Suppressor macrophage treated with lipopolysaccharide for 1 hour (primary cell): Measurements from ENCODE around the gene LNPK.
A peak's percentile ranks its signal among the peaks of the same experiment; 100 is the strongest.
"Not testable (repeated sequence)": the region's sequence is repeated elsewhere in the genome, so short reads cannot be mapped to it uniquely, and the experiment has no call there.

ENCODE experiments used
- DNase-seq, 3 donors: peaks; one replicate each; pipeline ENCODE4 v3.0.0-alpha.2; 2020 to 2022

Gene LNPK, protein sequence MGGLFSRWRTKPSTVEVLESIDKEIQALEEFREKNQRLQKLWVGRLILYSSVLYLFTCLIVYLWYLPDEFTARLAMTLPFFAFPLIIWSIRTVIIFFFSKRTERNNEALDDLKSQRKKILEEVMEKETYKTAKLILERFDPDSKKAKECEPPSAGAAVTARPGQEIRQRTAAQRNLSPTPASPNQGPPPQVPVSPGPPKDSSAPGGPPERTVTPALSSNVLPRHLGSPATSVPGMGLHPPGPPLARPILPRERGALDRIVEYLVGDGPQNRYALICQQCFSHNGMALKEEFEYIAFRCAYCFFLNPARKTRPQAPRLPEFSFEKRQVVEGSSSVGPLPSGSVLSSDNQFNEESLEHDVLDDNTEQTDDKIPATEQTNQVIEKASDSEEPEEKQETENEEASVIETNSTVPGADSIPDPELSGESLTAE

DNA sequence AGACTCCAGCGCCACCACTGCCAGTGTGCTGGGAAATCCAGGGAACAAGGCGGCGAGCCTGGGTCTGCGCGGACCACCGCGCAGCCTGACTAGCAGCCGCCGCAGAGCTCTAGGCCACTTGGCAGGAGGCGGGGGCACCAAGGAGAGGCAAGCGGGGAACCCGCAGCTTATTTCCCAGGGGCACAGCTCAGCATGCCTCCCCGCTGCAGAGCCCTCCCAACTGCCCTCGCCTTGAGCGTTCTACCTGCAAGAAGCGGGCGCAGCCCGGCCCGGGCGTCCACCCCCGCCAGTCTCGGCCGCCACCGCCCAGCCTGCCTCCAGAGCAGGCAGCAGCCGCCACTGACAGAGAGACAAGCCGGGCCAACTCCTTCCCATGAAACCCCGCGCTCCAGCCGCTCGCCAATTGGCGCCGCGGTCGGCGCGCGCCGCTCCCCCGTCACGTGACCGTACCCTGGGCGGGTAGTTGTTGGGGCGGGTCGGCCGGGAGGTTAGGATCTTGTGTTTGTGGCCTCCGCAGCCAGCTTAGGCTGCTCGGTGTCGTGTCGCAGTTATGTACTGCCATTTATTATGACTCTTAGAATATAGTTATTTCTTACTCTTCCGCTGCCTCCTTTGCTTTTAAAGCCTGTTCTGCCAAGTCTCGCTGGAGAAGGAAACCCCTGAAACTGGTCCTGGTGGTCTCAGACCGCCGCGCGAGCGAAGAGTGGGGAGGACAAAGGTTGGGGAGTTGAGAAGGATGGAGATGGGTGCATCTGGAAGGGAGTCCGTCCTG lies at the start of gene LNPK:
LNPK (minus strand) TSS at position 352 of the 772 bp plus-strand sequence. CDS start 6,683 bp downstream, outside the sequence.
- DNase-seq, result peak; percentile 91 to 97 (median 96)

DNA sequence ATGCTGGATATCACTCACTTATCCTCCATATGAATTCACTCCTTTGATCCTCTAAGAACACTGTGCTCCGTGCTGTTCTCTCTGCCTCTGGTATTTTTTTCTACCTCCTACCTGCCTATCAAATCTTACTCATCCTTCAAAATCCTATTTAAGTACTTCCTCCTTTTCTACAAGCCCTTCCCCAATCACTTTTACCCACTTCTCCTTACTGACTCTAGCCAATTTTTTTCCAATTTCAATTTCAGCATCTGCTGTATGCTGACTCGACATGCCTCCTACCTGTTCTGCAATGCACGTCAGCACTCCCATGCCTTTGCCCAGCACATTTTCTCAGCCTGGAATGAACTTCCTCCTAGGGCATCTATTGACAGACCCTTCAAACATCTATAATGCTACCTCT lies 37.3 kb upstream of the LNPK start:
- DNase-seq, result peak; percentile 16 to 38 (median 25)

DNA sequence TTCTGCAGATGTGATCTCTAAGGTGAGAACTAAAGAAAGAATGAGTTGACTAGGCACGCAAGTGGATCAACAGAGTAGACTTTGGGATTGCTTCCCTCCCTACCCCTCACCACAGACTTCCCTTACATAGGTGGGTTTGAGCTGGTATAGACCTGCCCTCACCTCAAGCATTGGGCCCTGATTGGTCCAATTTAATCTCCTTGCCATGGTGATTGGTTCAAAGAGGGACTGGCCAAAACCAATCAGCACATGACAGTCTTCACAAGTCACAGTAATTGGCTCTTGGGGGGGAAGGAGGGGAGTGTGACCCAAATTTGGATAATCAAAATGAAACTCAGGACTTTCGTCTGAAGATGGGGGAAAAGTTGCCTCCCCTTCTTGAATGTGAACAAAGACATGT lies 36.6 kb upstream of the LNPK start:
- DNase-seq, result no peak

DNA sequence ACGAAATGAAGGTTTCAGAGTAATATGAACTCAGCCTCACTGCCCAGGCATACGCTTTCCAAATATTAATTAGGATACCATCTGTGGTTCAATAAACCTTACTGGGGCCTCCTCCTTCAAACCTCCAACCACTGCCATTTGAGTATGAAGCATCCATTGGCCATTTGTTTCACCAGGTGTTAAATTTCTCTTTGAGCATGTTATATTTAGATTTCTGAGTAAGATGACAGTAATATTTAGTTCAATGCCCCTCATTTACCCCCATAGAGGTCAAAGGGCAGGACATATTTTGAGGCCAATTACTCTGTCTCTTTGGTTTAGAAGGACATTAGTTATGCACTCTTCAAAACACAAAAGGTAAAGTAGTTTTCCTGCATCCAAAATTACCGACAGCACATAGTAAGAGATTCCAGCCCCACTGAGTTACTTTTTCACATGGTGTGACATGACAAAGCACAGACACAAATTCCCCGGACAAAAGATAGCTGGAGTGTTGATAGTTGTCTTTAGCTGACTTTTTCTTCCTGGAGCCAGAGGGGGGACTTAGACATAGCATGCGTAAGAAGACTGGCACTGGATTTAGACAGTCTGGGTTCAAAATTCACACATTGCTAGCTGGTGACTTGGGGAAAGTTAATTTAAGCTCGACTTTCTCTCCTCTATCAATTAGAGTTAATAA lies 33.1 kb upstream of the LNPK start:
- no peak for DNase-seq

DNA sequence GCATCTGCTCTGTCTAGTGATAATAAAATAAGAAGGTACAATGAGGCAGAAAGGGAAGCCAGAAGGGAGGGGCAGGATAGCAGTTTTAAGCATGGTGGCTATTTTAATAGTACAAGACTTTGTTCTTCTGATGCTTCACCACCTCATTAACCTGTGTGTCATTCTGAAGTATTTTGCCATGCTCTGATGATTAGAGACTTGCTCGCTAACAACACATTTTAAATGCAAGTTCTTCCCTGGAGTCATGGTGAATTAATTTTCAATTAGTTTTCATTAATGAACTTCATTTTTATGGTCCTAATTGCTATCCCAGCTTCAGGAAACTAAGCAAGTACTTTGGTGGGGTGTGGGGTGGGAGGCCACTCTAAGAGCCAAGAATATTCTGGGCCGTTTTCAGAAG lies 25.7 kb upstream of the LNPK start:
- no peak for DNase-seq

DNA sequence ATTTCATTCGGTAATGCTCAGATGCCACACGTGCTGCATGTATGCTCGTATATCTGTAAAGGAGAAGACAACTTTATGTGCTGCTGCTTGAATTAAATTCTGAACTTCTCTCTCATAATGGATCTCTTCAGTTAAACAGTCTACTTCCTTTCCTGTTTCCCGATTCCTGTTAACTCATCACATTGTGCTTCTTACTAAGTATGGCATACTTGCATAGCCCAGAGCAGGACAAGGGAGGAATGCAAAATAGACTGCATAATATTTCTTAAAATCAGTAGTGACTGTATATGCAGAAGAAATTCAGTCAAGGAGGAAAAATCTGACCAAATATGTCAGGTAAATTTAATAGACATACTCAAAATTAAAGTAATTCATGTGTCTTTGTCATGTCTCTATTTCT lies 23.9 kb upstream of the LNPK start:
- DNase-seq, result no peak

DNA sequence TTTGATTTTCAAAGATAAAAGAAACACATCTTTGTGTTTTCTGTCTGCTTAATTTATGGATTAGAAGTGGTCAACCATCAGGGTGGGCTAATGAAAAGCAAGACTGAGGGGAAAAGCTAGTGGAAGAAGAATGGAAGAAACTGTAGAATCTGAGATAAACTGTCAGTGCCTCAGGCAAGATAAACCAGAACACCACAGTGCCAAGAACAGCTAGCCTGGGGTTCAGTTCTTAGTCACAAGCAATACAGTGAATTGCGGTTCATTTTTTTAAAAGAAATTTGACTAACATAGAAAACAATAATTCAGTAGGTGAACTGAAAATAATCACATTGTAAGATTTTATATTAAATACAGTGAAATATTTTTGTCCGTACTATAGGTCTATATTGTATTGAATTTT lies 22.0 kb upstream of the LNPK start:
- DNase-seq, result no peak

DNA sequence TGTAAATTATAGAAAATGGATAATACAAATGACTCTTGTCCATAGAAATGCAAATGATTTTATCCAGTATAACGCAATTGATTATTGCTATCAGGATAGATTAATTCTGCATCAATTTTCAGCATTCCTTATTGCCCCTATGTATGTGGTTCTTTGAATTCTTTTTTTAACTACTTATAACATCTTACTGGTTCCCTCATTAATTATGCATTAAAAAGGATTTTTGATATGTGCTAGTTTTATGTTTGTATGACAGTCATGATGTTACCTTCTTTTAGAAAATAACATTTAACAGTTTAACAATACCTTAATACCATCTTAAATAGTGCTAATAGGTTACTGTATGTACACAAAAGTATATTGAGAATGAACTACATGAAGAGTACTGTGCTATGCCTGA lies 20.0 kb upstream of the LNPK start:
- no peak for DNase-seq

DNA sequence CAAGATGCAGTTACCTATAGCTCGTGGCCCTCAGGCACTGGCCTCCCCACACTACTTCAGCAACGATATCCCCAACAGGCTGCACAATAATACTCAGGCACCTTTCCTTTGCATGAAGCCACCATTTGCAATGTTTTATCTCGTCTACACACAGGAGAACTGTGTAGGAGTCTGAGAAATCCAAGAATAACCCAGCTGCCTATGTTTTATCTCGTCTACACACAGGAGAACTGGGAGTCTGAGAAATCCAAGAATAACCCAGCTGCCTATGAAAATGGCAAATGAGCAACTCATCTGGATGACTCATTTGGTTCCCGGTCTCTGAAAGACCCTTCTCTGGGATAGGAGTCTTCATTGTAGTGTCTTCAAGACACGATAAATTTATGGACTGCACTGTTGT lies 18.3 kb upstream of the LNPK start:
- DNase-seq, result no peak

DNA sequence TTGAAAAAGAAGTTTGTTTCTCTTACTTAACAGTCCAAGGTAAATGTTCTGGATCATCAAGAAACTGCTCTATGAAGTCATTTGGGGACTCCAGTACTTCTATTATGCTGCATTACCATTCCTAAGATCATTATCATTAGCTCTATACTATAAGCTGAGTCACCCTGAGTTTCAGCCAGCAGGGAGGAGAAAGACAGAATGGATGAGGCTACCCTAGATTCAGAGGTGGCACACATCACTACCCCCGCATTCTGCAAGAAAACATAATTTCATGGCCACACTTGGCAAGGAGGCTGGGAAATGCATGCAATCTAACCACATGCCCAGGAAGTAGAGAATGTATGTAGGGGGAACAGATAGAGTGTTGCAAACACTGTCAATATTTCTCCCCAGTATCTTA lies 16.6 kb upstream of the LNPK start:
- DNase-seq, result no peak

DNA sequence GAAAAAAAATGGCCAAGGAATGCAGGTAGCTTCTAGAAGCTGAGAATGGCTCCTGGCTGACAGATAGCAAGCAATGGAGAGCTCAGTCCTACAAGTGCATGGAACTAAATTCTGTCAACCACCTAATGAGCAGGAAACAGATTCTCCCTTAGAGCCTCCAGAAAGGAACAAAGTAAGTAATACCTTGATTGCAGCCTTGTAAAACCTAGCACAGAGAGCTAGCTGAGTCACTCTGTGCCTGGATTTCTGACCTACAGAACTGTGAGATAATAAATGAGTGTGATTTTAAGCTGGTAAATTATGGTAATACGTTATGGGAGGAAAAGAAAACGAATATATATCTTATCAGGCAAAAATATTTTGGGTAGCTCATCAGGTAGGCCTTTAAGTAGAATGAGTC lies 7.4 kb upstream of the LNPK start:
- no peak for DNase-seq

DNA sequence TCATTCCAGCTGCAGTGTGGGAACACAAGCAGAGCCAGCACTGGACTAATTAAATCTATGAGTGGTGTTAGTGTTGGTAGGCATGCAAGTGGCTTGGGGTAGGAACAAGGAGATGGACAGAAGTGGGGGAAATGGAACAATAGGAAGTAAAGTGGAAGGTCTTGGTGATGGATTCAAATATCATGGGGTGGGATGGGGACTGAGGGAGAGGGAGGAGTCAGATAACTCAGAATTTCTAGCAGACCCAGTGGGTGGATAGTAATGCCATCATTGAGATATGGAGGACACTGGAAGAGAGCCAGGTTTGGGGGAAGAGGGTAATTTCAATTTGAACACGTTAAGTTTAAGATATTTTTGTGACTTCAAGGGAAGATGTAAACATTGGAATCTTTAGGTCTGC lies 2.9 kb upstream of the LNPK start:
- DNase-seq, result no peak

DNA sequence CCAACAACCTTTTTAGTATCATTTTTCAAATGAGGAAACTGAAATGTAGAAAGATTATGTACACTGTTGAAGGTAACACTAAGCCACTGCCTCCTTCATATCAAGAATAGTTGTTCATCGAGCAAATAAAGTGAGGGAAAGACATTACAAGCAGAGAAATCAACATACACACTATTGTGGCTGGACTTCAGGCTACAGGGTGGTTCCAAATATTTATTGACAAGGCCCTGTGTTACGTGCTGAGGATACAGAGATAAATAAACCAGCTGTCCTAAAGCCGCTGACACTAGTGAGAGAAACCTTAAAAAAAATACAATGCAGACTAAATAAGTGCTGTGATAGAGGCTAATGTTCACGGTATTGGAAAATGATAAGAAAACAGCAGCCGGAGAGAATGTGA lies 1.9 kb upstream of the LNPK start:
- DNase-seq, result no peak

DNA sequence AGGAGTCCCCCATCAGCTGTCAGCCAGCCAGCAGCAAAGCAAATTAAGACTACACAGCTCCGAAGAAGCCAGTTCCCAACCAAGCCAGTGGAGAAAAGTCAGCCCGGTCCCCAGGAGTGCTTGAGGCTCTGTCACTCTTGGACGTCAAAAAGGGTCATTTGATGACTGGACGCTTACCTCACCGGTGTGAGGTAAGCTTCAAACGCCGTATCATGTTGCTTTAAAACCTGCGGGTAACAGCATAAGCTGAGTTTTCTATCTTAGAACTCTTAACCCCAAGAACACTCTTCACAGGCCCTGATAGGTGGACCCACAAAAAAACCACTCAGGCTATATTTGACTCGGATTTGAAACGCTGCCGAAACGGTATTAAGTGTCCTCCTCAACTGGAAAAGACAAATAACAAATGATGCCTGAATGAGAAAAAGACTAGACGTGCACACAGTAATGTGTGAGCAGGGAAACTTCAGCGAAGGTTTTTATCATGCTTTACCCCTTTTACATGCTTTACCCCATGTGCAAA lies 682 bp upstream of the LNPK start:
- peak; percentile 15 to 28 (median 26) for DNase-seq

DNA sequence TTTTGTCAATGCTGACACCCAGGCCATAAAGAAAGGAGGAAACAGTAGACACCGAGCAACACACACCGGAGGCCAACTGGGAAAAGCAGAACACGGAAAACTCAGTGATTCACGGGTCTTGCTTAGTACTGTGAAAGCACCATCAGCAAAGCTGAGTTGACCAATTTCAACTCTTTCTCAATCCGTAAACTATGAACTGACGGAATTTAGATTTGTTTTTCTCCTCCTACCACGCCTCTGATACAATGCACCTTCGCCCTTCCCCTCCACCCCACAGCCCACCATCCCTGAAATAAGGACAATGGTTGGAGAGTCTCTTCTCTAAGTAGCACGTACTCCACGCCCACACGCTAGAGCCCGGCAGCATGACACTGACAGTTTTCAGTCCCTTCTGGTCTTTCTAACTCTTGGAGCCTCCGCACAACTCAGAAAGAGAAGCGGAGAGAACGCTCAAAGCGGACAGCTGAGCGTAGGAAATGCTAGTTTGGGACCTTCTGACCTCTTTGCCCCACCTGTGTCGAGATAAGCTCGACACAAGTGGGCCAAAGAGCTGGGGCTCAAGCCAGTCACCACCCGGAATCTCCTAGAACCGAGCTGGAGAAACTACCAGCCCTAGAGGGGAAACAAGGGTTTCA lies 669 bp downstream of the LNPK start:
- peak; percentile 78 to 89 (median 86) for DNase-seq

DNA sequence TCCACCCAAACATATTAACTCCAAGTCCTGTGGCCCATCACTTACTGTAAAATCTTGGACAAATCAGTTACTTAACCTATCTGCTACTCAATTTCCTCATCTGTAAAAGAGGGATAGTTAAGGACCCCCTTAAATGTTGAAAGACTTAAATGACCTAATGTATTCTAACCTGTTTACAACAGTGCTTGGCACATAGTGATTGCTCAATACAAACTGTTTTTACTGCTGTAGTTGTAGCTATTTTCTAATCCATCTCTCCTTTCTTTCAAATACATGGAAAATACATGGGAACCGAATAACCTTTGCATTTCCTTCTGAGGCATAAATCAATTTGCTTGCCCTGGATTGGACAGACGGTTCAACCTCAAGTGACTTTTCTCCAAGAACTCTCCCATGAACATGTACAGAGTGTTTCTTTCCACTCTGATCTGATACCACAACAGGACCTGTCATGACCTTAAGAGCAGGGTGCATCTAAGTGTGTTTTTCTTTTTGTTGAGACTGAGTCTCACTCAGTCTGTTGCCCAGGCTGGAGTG lies 2.7 kb downstream of the LNPK start:
- no peak for DNase-seq

DNA sequence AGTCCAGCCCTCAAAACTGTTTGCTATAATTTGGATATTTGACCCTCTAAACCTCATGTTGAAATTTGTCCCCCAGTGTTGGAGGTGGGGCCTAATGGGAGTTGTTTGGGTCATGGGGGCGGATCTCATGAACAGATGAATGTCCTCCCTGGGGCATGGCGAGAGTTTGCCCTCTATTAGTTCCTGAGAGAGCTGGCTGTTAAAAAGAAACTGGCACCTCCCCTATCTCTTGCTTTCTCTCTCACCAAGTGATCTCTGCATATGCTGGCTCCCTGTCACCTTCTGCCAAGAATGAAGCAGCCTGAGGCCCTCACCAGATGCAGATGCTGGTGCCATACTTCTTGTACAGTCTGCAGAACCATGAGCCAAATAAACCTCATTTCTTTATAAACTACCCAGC lies 12.0 kb downstream of the LNPK start:
- DNase-seq, result no peak

DNA sequence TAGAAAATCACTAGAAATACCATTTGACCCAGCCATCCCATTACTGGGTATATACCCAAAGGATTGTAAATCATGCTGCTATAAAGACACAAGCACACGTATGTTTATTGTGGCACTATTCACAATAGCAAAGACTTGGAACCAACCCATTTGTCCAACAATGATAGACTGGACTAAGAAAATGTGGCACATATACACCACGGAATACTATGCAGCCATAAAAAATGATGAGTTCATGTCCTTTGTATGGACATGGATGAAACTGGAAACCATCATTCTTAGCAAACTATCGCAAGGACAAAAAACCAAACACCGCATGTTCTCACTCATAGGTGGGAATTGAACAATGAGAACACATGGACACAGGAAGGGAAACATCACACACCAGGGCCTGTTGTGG lies 14.9 kb downstream of the LNPK start:
- not testable (repeated sequence) for DNase-seq

DNA sequence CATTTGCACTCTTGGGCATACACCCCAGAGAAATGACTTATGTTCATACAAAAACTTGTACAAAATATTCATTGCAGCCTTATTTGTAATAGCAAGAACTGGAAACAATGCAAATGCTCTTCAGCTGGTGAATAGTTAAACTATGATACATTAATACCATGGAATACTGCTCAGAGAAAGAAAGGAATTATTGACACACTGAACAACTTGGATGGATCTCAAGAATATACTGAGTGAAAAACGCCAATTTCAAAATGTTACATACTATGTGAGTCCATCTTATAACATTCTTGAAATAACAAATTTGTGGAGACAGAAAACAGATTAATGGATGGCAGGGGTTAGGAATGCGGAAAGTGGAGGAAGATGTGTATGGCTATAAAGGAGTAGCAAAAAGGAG lies 17.2 kb downstream of the LNPK start:
- no peak for DNase-seq

DNA sequence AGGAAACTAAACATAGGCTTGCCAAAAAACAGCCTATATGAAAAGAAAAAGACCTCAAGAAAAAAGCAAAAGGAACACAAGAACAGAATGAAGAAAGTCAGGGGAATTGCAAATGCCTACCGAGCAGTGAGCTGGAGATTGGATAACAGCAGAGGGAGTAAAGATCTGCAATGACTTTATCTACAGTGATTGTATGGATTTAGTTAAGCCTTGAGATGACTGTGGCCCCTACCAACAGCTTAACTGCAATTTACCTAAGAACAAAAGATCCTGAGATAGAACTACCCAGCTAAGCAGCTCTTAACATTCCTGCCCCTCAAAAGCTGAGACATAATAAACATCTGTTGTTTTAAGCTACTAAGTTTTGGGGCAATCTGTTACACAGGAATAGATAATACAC lies 20.5 kb downstream of the LNPK start:
- DNase-seq, result no peak

DNA sequence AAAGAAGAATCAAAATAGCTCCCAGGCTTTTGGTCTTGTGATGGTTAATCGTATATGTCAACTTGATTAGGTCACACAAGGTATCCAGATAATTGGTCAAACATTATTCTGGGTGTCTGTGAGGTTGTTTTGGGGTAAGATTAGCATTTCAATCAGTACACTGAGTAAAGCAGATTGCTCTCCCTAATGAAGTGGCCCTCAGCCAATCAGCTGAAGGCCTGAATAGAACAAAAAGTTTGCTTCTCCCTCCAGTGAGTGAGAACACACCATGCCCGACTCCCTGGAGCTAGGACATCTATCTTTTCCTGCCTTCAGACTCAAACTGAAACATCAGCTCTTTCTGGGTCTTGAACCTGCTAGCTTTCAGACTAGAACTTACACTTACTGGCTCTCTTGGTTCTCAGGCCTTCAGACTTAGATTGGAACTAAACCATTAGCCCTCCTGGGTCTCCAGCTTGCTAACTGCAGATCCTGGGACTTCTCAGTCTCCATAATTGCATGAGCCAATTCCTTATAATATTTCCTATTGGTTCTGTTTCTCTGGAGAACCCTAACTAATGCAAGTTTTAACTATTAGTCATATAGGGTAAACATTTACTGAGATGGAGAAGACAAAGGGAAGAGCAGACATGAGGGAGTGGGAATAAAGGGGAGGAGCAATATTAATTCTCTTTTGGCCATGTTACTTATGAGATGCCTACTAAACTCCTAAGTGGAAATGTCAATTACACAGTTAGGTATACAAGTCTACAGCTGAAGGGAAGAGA lies 25.5 kb downstream of the LNPK start:
- DNase-seq, result no peak

DNA sequence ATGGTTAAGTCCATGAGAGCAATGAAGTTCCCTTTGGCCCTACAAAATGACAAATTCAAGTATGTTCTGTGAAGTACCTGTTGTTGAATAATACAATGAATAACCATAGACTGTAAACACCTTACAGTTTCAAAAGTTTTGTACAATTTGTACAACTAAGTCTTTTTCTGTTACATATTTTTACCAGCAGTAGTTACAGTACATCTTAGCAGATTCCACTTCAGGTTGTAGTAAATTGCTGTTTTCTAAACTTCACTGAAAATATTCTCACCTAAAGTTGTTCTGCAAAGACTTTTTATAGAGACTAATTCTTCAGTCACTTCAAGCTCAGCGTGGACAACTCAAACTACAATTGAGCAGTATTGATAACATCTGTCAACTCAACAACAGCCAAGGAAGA lies 28.7 kb downstream of the LNPK start:
- DNase-seq, result no peak
